ENCODE results near the gene FARP2. TPM values are rescaled to one million over a fixed set of nuclear protein-coding genes. Genes with fewer than 3 reads are reported as not detected.

The FARP2 gene
- total RNA-seq, 1 experiment from 2014 or later, result 24.0 TPM

DNA sequence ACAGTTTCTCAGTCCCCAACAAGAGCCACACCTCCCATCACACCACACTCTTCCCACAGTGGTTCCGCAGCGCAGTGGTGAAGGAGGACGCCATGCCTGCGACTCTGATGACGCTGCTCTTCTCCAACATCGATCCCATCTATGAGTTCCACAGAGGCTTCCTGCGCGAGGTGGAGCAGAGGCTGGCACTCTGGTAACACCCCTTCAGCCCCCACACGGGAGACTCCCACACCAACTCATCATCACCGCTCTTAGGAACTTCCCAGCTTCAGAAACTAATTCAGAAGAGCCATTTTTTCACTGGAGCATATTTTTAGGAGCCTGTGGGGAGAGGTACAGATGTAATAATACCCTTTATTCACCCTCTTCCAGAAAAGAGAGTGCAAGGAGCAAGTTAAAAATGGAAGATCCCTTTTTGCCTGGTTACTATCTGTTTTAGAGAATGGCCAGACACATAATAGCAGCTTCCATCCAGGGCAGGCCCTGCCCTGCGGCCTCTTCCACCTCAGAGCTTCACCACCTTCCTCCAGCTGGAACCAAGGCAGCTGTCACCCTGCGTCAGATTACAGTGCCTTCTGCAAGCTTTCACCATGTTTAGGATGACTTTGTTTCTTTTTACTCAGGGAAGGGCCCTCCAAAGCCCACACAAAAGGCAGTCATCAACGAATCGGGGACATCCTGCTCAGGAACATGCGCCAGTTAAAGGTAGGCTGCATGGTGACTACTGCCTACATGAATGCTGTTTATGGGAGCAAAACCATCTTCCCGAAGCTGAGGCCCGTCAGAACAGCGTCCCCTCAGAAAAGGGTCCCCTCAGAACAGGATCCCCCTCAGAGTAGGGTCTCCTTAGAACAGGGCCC, 107.4 kb downstream of the FARP2 start:
- DNase-seq (ENCODE audit: low read depth), result no peak
- in situ Hi-C loops (cut with HindIII; ENCODE audit: low pct_unique_long_range_greater_than_20kb, low sequenced_read_pairs), result no loop called here

DNA sequence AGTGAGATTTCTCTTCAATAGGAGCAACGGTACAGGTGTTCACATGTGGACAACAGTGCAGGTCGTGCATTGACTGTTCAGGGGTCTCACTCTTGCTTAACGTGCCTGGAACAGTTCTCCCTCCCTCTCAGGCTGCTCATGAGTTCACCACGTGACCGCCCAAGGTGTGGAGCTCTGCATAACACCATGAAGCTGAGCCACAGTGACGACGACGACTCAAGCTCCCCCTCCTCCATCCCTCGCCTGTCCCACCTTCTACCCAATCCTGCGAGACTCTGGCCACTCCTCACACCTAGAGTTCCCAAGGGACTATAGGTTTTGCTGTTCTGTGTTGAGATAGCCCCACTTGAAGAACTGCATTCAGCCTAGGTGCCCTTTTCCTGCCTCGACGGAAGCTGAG, 109.5 kb downstream of the FARP2 start:
- DNase-seq (ENCODE audit: low read depth), result no peak
- in situ Hi-C loops (cut with HindIII; ENCODE audit: low pct_unique_long_range_greater_than_20kb, low sequenced_read_pairs), result no loop called here

DNA sequence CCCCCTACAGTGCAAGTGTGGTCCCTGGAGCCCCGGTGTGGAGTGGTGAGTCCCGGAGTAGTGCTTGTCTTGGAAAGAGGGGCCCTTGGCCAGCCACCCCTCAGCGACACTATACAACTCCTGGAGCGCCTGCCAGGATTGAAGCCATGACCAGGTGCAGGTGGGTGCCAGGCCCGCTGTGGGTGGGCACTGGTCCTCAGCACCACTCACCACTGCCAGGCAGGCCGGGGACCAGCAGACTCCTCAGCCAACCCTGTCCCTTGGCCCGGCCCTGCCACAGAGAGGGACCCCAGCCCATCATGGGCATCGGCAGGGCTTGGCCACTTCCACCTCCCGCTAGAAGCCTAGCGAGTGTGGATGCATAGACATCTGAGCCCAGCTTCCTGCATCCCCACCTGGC, 110.1 kb downstream of the FARP2 start:
- in situ Hi-C loops (cut with HindIII; ENCODE audit: low pct_unique_long_range_greater_than_20kb, low sequenced_read_pairs), result no loop called here
- DNase-seq (ENCODE audit: low read depth), result no peak

DNA sequence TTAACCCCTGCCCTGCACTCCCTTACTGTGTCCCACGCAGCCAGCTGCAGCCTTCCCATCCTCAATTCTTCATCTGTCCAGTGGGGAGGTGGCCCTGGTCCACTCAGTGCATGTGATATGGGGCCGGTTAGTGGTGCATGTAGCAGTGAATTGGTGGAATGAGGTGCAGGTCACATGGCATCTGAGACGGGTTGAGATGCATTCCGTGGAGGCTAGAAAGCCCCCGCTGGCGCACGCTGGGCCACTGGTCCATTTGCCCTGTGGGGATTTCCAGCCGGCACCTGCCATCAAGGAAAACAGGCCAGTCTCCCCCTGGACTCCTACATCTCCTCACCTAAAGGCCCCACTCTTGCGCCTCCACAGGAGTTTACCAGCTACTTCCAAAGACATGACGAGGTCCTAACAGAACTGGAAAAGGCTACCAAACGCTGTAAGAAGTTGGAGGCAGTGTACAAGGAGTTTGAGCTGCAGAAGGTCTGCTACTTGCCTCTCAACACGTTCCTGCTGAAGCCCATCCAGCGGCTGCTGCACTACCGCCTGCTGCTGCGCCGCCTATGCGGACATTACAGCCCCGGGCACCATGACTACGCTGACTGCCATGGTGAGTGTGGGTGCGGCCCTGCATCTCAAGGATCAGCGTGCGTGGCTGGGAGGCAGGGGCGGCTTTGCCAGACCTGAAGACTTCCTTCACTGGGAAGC, 111.8 kb downstream of the FARP2 start:
- DNase-seq (ENCODE audit: low read depth), result no peak
- in situ Hi-C loops (cut with HindIII; ENCODE audit: low pct_unique_long_range_greater_than_20kb, low sequenced_read_pairs), result no loop called here

DNA sequence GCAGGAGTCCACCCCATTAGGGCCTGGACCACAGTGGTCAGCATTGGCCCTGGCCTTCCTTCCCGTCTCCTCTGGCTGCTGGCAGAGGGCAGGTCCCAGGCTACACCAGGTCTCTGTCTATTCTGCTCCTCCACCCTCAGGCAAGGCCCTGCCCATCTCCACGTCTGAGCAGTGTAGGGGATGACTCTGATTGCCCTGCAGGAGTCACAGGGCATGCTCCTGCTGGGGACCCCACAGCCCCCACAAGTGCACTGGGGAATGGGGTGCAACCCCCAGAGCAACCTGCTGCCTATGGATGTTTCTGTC, 112.3 kb downstream of the FARP2 start:
- in situ Hi-C loops (cut with HindIII; ENCODE audit: low pct_unique_long_range_greater_than_20kb, low sequenced_read_pairs), result no loop called here
- no peak for DNase-seq (ENCODE audit: low read depth)

DNA sequence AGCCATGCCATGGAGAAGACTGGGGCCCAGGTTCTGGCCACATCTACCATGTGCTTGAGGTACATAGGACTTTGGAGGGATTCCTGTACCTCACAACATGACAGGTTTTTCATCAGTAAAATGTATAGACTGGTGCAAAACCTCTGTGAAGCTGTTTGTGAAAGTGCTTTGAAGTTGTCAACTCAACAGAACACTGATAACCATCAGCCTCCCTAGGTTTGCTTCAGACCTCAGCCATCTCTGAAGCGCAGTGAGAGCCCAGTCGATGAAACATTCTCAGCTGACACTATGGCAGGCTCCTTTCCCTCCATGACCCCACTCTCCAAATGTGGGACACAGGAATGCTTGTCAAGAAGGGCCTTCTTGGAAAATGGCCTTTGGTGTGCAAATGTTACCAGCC, 113.7 kb downstream of the FARP2 start:
- in situ Hi-C loops (cut with HindIII; ENCODE audit: low pct_unique_long_range_greater_than_20kb, low sequenced_read_pairs), result no loop called here
- DNase-seq (ENCODE audit: low read depth), result no peak

DNA sequence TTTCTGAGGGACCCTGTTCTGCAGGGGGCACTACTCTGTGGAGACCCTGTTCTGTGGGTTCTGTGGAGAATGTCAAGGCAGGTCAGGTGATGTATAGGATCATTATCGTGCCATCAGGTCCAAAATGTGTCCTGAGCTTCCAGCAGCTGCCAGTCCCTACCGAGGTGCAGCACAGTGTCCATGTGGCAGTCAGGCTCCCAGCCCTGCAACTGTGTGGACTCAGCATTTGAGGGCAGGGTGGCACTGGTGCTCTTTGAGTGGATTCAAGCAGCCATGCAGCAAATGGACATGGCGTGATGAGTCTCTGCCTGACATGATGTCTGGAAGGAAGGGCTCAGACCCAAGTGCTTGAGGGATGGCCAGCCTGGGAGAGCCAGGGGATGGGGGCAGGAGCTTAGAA, 117.3 kb downstream of the FARP2 start:
- no peak for DNase-seq (ENCODE audit: low read depth)
- in situ Hi-C loops (cut with HindIII; ENCODE audit: low pct_unique_long_range_greater_than_20kb, low sequenced_read_pairs), result no loop called here

DNA sequence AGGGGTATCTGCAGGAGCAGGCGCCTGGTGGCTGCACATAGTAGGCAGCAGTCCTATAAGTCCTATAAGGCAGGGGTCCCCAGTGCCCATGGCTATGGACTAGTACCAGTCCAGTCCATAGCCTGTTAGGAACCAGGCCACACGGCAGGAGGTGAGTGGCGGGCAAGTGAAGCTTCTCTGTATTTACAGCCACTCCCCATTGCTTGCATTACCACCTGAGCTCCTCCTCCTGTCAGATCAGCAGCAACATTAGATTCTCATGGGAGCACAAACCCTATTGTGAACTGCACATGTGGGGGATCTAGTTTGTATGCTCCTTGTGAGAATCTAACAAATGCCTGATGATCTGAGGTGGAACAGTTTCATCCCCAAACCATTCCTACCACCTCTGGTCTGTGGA, 119.2 kb downstream of the FARP2 start:
- no peak for DNase-seq (ENCODE audit: low read depth)
- in situ Hi-C loops (cut with HindIII; ENCODE audit: low pct_unique_long_range_greater_than_20kb, low sequenced_read_pairs), result no loop called here

DNA sequence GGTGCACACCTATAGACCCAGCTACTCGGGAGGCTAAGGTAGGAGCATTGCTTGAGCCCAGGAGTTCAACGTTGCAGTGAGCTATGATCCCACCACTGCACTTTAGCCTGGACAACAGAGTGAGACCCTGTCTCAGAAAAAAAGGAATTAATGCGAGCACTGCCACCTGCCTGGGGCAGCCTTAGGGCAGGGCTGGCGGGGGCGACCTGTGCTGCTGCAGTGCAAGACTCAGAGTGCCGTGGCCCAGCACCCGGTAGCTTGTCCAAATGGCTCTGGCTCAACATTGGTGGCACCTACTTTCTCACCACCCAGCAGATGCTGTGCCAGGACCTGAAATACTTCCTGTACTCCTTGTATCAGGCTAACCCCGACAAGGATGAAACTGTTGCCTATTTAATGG, 122.1 kb downstream of the FARP2 start:
- DNase-seq (ENCODE audit: low read depth), result no peak
- in situ Hi-C loops (cut with HindIII; ENCODE audit: low pct_unique_long_range_greater_than_20kb, low sequenced_read_pairs), result no loop called here

DNA sequence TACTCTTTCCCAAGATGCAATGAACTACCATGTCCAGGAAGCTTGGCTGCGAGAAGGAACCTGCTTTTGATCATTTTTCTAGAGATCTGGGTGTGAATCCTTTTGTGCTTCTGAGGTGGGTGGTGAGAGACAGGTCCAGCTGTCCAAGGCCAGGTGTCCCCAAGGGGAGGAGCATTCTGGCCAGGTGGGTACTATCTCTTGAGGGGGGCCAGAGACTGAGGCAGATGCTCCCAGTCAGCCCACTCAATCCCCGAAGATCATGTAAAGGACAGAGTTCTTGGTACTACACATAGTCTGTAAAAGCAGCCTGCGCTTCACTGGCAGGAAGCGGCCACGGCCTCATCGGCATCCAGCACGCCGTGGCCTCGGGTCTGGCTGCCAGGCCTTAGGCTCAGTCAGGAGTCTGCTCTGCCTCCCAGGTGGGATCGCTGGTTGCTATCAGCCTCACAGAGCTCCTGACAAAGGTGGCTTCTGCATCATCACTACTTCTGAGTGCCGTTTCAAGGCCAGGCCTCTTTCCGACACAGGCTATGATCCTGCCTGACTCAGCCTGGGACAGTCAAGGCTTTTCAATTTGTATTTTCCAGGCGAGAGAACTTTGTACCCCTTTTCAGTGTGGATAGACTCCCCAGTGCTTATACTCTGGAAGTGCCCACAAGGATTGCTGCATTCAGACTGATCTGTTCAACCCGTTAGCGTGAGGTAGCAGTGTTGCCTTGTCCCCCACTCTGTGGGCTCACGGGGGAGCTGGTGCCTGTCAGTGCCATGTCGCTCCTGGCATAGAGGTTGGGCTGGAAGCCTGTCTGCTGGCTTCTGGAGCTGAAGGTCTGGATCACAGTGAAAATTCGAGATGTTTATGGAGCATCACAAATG, 123.2 kb downstream of the FARP2 start:
- DNase-seq (ENCODE audit: low read depth), result no peak
- in situ Hi-C loops (cut with HindIII; ENCODE audit: low pct_unique_long_range_greater_than_20kb, low sequenced_read_pairs), result no loop called here

DNA sequence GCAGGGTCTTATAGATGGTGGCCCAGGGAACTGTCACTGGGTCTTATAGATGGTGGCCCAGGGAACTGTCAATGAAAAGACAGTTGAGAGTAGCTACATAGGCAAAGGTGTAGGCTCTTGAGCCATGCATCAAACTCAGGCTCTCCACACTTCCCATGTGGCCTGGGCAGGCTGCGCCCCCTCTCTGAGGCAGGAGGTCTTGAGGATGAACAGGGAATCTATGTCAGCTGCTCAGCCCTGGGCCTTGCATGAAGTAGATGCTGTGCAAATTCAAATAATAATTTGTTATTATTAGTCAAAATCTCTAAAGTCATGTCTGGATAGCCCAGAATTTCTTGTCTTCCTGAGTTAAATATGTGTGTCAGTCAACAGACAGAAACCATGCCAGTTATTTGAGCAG, 125.6 kb downstream of the FARP2 start:
- no peak for DNase-seq (ENCODE audit: low read depth)
- in situ Hi-C loops (cut with HindIII; ENCODE audit: low pct_unique_long_range_greater_than_20kb, low sequenced_read_pairs), result loop anchor here (10.0 kb wide), 1 partner anchor 103 kb away; no protein-coding TSS in a partner anchor

DNA sequence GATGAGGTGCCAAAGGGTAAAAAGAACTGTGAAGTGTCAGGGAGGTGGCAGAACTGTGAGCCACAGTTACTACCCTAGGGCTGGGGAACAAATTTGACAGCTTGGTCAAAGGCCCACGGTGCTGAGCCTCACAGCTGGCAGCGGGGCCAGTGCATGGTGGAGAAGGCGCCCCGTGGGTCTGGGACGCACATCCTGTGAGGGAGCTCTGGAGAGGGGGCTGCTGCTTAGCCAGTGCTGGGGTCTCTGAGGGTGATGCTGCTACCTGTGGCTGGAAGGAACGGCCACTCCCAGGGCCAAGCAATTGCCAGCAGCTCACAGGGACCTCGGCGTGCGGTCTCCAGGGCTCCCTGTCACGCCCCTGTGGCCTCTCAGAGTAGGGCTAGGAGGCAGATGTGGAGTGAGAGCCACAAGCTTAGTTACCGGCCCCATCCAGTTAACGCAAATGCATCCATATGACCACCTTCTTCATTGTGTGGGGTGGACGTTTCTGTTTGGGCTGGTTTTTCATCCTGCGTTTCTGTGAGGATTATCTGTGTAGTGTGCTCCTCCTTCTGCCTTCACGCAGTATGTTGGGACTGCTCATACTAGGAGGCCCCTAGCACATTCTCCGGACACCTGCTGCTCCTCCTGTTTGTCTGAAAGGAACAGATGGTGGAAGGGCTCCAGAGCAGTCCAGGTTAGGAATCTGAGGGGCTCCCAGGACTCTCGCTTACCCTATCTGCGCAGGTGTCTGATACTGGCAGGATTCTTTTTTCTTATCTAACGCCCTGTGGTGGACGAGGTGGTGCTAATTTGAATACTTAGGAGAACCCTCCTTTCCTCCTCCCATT, 126.3 kb downstream of the FARP2 start:
- DNase-seq (ENCODE audit: low read depth), result no peak
- in situ Hi-C loops (cut with HindIII; ENCODE audit: low pct_unique_long_range_greater_than_20kb, low sequenced_read_pairs), result loop anchor here (10.0 kb wide), 1 partner anchor 102 kb away; no protein-coding TSS in a partner anchor

DNA sequence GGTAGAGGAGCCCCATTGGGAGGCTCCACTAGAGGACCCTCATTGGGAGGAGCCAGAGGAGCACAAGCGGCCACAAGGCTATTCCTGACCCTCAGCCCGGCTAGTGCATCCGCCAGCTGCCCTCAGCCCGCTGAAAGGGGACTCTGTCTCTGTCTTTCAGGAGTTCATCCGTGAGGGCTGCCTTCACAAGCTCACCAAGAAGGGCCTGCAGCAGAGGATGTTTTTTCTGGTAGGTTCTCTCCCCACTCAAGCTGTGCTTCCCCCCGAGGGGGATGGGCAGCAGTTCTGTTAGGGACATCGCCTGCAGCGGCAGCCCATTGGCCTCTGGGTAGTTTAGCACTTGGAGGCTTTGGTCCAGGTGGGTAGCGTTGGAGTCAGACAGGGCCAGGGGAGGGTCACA, 127.2 kb downstream of the FARP2 start:
- no peak for DNase-seq (ENCODE audit: low read depth)
- in situ Hi-C loops (cut with HindIII; ENCODE audit: low pct_unique_long_range_greater_than_20kb, low sequenced_read_pairs), result loop anchor here (10.0 kb wide), 1 partner anchor 101 kb away; no protein-coding TSS in a partner anchor

DNA sequence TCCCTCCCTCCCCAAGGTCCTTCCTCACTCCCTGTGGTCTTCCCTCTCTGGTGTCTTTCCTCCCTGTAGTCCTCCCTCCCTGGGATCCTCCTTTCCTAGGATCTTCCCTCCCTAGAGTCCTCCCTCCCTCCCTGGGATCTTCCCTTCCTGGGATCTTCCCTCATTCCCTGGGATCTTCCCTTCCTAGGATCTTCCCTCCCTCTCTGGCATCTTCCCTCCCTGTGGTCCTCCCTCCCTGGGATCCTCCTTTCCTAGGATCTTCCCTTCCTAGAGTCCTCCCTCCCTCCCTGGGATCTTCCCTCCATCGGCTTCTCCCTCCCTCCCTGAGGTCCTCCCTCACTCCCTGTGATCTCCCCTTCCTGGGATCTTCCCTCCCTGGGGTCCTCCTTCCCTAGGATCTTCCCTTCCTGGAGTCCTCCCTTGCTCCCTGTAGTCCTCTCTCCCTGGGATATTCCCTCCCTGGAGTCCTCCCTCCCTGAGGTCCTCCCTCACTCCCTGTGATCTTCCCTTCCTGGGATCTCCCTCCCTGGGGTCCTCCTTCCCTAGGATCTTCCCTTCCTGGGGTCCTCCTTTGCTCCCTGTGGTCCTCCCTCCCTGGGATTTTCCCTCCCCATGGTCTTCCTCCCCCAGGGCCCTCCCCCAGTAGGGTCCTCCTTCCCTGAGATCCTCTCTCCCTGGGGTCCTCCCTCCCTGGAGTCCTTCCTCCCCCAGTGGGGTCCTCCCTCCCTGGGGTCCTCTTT, 129.3 kb downstream of the FARP2 start:
- in situ Hi-C loops (cut with HindIII; ENCODE audit: low pct_unique_long_range_greater_than_20kb, low sequenced_read_pairs), result loop anchor here (10.0 kb wide), 1 partner anchor 99 kb away; no protein-coding TSS in a partner anchor
- no peak for DNase-seq (ENCODE audit: low read depth)

DNA sequence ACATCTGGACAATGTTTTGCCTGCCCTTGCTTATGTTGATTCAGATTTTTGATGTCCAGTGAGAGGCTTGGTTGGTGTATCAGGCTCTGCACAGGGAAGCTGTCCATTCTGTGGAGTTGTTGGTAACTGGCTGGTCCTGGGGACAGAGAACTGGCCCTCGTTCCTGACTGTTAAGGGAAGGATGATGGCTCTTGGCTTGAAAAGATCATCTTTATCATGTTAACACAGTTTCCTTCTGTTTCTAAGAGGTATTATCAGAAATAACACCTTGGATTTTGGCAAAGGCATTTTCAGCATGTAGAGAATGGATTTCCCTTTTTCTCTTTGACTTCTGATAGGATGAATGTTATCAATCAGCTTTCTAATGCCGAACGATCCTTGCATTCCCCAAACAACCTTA, 133.0 kb downstream of the FARP2 start:
- no peak for DNase-seq (ENCODE audit: low read depth)
- in situ Hi-C loops (cut with HindIII; ENCODE audit: low pct_unique_long_range_greater_than_20kb, low sequenced_read_pairs), result loop anchor here (10.0 kb wide), 1 partner anchor 96 kb away; no protein-coding TSS in a partner anchor

DNA sequence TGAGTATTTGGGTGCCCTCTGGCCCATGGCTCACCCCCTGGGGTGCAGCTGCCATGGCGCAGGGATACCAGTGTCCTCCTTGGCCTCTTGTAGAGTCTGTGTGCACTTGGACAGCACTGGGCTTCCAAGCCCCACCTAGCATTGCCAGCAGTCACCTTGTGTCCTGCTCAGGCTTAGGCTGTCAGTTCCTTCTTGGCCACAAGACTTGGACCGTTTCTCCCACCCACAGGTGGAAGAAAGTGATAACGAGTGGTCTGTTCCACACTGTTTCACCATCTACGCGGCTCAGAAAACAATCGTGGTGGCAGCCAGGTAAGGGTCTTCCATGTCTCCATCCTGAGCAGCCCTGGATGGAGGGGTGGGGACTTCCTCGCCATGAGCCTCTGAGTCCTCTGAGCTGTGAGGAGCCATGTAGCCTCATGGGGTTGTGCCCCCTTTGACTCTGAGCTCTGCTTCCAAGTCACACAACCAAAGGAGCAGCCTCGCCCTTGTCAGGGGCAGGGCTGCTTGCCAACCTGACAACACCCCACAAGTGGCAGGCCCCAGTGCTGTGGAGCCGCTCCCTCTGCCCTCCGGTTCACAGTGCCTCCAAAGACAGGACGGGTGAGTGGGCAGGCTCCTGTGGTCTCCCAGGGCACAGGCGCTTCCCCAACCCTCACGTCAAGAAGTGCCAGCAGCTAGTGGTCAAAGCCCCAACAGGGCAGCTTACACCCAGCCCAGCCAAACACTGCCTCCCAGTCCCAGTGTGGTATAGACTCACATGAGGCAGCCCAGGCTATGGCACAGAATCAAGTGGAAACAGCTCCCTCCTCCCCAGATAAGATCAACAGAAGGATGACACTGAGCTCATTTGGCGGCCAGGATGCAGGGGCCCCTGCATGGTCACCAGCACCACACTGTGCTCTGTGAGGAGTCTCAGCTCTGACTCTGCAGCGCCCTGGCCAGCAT, 133.9 kb downstream of the FARP2 start:
- no peak for DNase-seq (ENCODE audit: low read depth)
- in situ Hi-C loops (cut with HindIII; ENCODE audit: low pct_unique_long_range_greater_than_20kb, low sequenced_read_pairs), result loop anchor here (10.0 kb wide), 1 partner anchor 95 kb away; no protein-coding TSS in a partner anchor
